WTC11 (cell line): ENCODE measurements around the gene TBX10. TPM values are rescaled to one million over a fixed set of nuclear protein-coding genes. Genes with fewer than 3 reads are reported as not detected.

Experiments used
- ATAC-seq: fragments of 200-7000 bp; cut with Tn5 transposase; 2 replicates; pipeline ENCODE4 v1.10.0; 2021; ENCODE audit warnings: mild to moderate bottlenecking, moderate library complexity
- CTCF ChIA-PET: fragments of 300-600 bp; sonication (Branson Sonifier 250); formaldehyde crosslinking; loops from one replicate; lab custom pipeline; 2021; ENCODE audit warnings: antibody characterized with exemption; lab: Charles Lee
- POLR2A ChIA-PET: fragments of 350-600 bp; sonication (Branson Sonifier 250); formaldehyde crosslinking; loops from one replicate; lab custom pipeline; 2021; ENCODE audit warnings: antibody characterized with exemption; lab: Charles Lee
- DNase-seq: peaks from one replicate; pipeline ENCODE4 v3.0.0; 2021; ENCODE audit warnings: low spot score
- H3K27ac Mint-ChIP-seq: 2 replicates; pipeline ENCODE4 v1.8.0; 2021; ENCODE audit warnings: mixed read lengths
- H3K27me3 Mint-ChIP-seq: 2 replicates; pipeline ENCODE4 v1.8.0; 2021; ENCODE audit warnings: low read depth, mild to moderate bottlenecking, moderate library complexity, mixed read lengths
- H3K36me3 Mint-ChIP-seq: 2 replicates; pipeline ENCODE4 v1.8.0; 2021; ENCODE audit warnings: mixed read lengths
- H3K4me1 Mint-ChIP-seq: 2 replicates; pipeline ENCODE4 v1.8.0; 2022; ENCODE audit warnings: mixed read lengths
- H3K4me3 Mint-ChIP-seq: 2 replicates; pipeline ENCODE4 v1.8.0; 2021; ENCODE audit warnings: mild to moderate bottlenecking, moderate library complexity, mixed read lengths
- H3K9me3 Mint-ChIP-seq: 2 replicates; pipeline ENCODE4 v1.8.0; 2021; ENCODE audit warnings: mixed read lengths
- AR ChIP-seq: fragments of 250-450 bp; sonication (Bioruptor Pico); IDR thresholded peaks from 2 replicates; pipeline ENCODE4 v1.9.0; 2021; ENCODE audit warnings: mild to moderate bottlenecking
- ATF3 ChIP-seq: sonication (generic); formaldehyde crosslinking; conservative IDR thresholded peaks from 2 replicates; pipeline ENCODE4 v1.8.1; 2022; ENCODE audit warnings: mild to moderate bottlenecking, missing genetic modification reagents
- CTCF ChIP-seq: fragments of 200-600 bp; IDR thresholded peaks from 2 replicates; pipeline ENCODE4 v1.8.0; 2022; ENCODE audit warnings: antibody characterized with exemption
- E2F4 ChIP-seq: sonication (generic); formaldehyde crosslinking; IDR thresholded peaks from 2 replicates; pipeline ENCODE4 v1.8.1; 2022; ENCODE audit warnings: low read depth, mild to moderate bottlenecking, moderate library complexity, missing genetic modification reagents, borderline replicate concordance
- ELF4 ChIP-seq: sonication (generic); formaldehyde crosslinking; IDR thresholded peaks from 2 replicates; pipeline ENCODE4 v1.8.1; 2022; ENCODE audit warnings: low read depth, mild to moderate bottlenecking, moderate library complexity, missing genetic modification reagents
- ETV6 ChIP-seq: sonication (generic); formaldehyde crosslinking; IDR thresholded peaks from 2 replicates; pipeline ENCODE4 v1.8.1; 2022; ENCODE audit warnings: mild to moderate bottlenecking, missing genetic modification reagents
- FOXK1 ChIP-seq: sonication (generic); formaldehyde crosslinking; IDR thresholded peaks from 2 replicates; pipeline ENCODE4 v1.8.0; 2022; ENCODE audit warnings: mild to moderate bottlenecking, moderate library complexity, missing genetic modification reagents
- FOXP1 ChIP-seq: sonication (generic); formaldehyde crosslinking; IDR thresholded peaks from 2 replicates; pipeline ENCODE4 v1.8.0; 2022; ENCODE audit warnings: missing genetic modification reagents, mild to moderate bottlenecking, moderate library complexity, borderline replicate concordance
- GABPB1 ChIP-seq: sonication (generic); formaldehyde crosslinking; IDR thresholded peaks from 2 replicates; pipeline ENCODE4 v1.8.1; 2023; ENCODE audit warnings: mild to moderate bottlenecking, missing genetic modification reagents
- GTF2I ChIP-seq: fragments of 250-450 bp; sonication (Bioruptor Pico); conservative IDR thresholded peaks from 2 replicates; pipeline ENCODE4 v1.4.0; 2021; ENCODE audit warnings: mild to moderate bottlenecking
- JUN ChIP-seq: sonication (generic); formaldehyde crosslinking; IDR thresholded peaks from 2 replicates; pipeline ENCODE4 v1.8.0; 2023; ENCODE audit warnings: mild to moderate bottlenecking, missing genetic modification reagents
- MAX ChIP-seq: sonication (generic); formaldehyde crosslinking; IDR thresholded peaks from 2 replicates; pipeline ENCODE4 v1.8.0; 2022; ENCODE audit warnings: mild to moderate bottlenecking, missing genetic modification reagents
- RELA ChIP-seq: sonication (generic); formaldehyde crosslinking; IDR thresholded peaks from 2 replicates; pipeline ENCODE4 v1.8.1; 2022; ENCODE audit warnings: missing genetic modification reagents, mild to moderate bottlenecking, borderline replicate concordance
- USF2 ChIP-seq: sonication (generic); formaldehyde crosslinking; IDR thresholded peaks from 2 replicates; pipeline ENCODE4 v1.8.1; 2023; ENCODE audit warnings: mild to moderate bottlenecking, missing genetic modification reagents, moderate library complexity
- ZMAT4 ChIP-seq: fragments of 250-450 bp; sonication (Bioruptor Pico); IDR thresholded peaks from 2 replicates; pipeline ENCODE4 v1.9.0; 2021; ENCODE audit warnings: mild to moderate bottlenecking
- ZNF281 ChIP-seq: sonication (generic); formaldehyde crosslinking; IDR thresholded peaks from 2 replicates; pipeline ENCODE4 v1.8.0; 2023; ENCODE audit warnings: mild to moderate bottlenecking, missing genetic modification reagents
- ZNF416 ChIP-seq: fragments of 250-450 bp; sonication (Bioruptor Pico); IDR thresholded peaks from 2 replicates; pipeline ENCODE4 v1.9.0; 2021; ENCODE audit warnings: mild to moderate bottlenecking, inconsistent platforms
- total RNA-seq: library from RNA; stranded (reverse); gene quantifications from 3 replicates; pipeline ENCODE4 v1.2.3, GENCODE V29; 2021

The TBX10 gene
- total RNA-seq, 1 experiment from 2014 or later, result not detected

GRCh38 chr11:67632982-67633755 is 6.4 kb downstream of the TBX10 start (continued):
- TF ChIP-seq ZNF281 (CRISPR knock-in tag) (no peak), USF2 (CRISPR knock-in tag) (no peak), FOXK1 (no peak)

GRCh38 chr11:67632175-67632981 is 7.2 kb downstream of the TBX10 start:
- TF ChIP-seq GTF2I (CRISPR knock-in tag), result 0 out of 2 replicates have a peak, but pooled peaks have one; percentile 19
- TF ChIP-seq ATF3 (CRISPR knock-in tag), result no peak
- TF ChIP-seq AR (CRISPR knock-in tag), result no peak
- TF ChIP-seq CTCF, result no peak
- TF ChIP-seq GABPB1 (CRISPR knock-in tag), result 0 out of 2 replicates have a peak, but pooled peaks have one; percentile 12
- no peaks in the 10 kb centered on the region for H3K9me3 Mint-ChIP-seq
- CTCF ChIA-PET, result interaction anchor here (1.1 to 5.3 kb wide), 4 partner anchors 13 to 81 kb away, joined by 3 to 200 read pairs (median 20); partner anchors contain the start of gene ACY3
- DNase-seq (peak; percentile 9), ATAC-seq (no peak)
- no peak overlapping the region; the same call in 1 of the 2 replicates for H3K4me3 Mint-ChIP-seq
- no peaks in the 10 kb centered on the region; the same call in 1 of the 2 replicates for H3K27me3 Mint-ChIP-seq
- H3K4me1 Mint-ChIP-seq, result peaks cover 26% of the 10 kb centered on the region
- 0 out of 2 replicates have a peak overlapping the region, but pooled peaks have one; percentile 6 for H3K27ac Mint-ChIP-seq
- peaks cover under 1% of the 10 kb centered on the region; the same call in 1 of the 2 replicates for H3K36me3 Mint-ChIP-seq
- POLR2A ChIA-PET, result no interaction called here

GRCh38 chr11:67631853-67632174 is 7.7 kb downstream of the TBX10 start:
- peaks cover 6% of the 10 kb centered on the region for H3K36me3 Mint-ChIP-seq
- 0 out of 2 replicates have a peak overlapping the region, but pooled peaks have one; percentile 6 for H3K27ac Mint-ChIP-seq
- peaks cover 28% of the 10 kb centered on the region for H3K4me1 Mint-ChIP-seq
- POLR2A ChIA-PET, result no interaction called here
- DNase-seq (no peak), ATAC-seq (no peak)
- CTCF ChIA-PET, result interaction anchor here (1.1 to 5.3 kb wide), 8 partner anchors 11 to 82 kb away, joined by 3 to 200 read pairs (median 18); partner anchors contain the start of gene ACY3
- no peaks in the 10 kb centered on the region; the same call in 1 of the 2 replicates for H3K27me3 Mint-ChIP-seq
- peaks cover under 1% of the 10 kb centered on the region; the same call in 1 of the 2 replicates for H3K9me3 Mint-ChIP-seq
- peak overlapping the region; percentile 7; the same call in 1 of the 2 replicates for H3K4me3 Mint-ChIP-seq
- TF ChIP-seq ETV6, result no peak
- TF ChIP-seq E2F4, result no peak
- no peak for TF ChIP-seq ZMAT4
- TF ChIP-seq MAX (CRISPR knock-in tag), result no peak
- TF ChIP-seq FOXP1 (CRISPR knock-in tag), result no peak
- no peak for TF ChIP-seq RELA
- TF ChIP-seq JUN, result no peak
- TF ChIP-seq USF2 (CRISPR knock-in tag), result no peak
- TF ChIP-seq ELF4 (CRISPR knock-in tag), result no peak
- no peak for TF ChIP-seq GABPB1 (CRISPR knock-in tag)
- no peak for TF ChIP-seq ZNF416 (CRISPR knock-in tag)
